Activated CD4-positive, alpha-beta T cell treated with anti-CD3 and anti-CD28 coated beads, Interleukin-2, amount 50 U/mL, for 4 hours (primary cell): ENCODE measurements around the gene ADCK1.
"Not testable (repeated sequence)": the region's sequence is repeated elsewhere in the genome, so short reads cannot be mapped to it uniquely, and the experiment has no call there.

Source experiments
- DNase-seq, 2 experiments: peaks; one replicate each; pipeline ENCODE4 v3.0.0-alpha.2; 2020

ADCK1 gene

DNA sequence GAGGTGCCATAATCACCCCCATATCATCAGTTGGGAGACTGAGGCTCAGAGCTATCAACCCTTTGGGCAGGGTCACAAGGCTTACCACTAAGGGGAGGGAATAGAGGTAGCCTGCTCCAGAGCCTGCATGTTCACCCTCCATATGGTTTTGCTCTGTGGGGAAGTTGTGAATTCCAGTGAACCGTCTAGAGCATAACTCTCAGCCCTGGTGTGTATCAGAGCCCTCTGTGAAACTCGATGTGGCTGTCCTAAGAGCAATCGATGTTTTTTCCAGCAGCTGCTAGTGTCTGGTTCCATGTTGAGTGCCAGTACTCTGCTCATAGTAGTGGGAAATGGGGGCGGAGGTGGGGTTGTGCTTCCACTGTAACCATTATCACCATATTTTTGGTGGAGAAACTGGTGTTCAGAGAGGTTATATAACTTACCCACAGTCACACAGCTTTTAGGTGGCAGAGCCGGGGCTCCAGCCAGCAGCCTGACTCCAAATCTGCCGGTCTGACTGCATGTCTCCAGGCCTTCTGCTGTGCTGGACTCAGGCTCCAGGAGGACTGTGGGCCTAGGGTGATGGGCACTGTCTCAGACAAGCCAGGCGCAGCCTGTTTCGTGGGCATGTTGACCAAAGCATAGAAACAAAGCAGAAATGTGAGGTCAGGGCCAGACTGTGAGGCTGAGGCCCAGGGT lies 104.2 kb downstream of the ADCK1 start:
- no peak for DNase-seq

- no peak for DNase-seq
These were observed 106.5 kb downstream of the ADCK1 start for GRCh38 chr14:77906446-77906845.

GRCh38 chr14:77908847-77909246 lies 108.9 kb downstream of the ADCK1 start:
- no peak for DNase-seq

DNA sequence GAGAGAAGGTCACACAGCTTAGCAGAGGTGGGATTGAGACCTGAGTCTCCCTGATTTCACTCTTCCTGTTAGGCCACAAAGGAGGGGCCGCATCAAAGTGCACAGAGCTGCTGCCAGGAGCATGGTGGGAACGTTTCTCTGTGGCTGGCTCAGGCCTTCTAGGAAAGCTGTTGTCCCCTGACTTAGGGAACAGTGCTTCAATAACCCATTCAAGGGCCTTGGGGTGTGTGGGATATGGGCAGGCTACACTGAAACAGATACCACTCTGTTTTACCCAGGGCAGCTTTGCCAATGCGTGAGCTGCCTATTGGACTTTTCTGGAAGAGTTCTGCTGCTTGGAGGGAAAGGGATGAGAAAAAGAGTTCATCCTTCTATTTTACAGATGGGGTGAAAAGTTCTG lies 110.0 kb downstream of the ADCK1 start:
- no peak for DNase-seq

- no peak for DNase-seq
These were observed 110.6 kb downstream of the ADCK1 start for GRCh38 chr14:77910506-77910905.

- no peak for DNase-seq
These were observed 111.4 kb downstream of the ADCK1 start for GRCh38 chr14:77911356-77911755.

DNA sequence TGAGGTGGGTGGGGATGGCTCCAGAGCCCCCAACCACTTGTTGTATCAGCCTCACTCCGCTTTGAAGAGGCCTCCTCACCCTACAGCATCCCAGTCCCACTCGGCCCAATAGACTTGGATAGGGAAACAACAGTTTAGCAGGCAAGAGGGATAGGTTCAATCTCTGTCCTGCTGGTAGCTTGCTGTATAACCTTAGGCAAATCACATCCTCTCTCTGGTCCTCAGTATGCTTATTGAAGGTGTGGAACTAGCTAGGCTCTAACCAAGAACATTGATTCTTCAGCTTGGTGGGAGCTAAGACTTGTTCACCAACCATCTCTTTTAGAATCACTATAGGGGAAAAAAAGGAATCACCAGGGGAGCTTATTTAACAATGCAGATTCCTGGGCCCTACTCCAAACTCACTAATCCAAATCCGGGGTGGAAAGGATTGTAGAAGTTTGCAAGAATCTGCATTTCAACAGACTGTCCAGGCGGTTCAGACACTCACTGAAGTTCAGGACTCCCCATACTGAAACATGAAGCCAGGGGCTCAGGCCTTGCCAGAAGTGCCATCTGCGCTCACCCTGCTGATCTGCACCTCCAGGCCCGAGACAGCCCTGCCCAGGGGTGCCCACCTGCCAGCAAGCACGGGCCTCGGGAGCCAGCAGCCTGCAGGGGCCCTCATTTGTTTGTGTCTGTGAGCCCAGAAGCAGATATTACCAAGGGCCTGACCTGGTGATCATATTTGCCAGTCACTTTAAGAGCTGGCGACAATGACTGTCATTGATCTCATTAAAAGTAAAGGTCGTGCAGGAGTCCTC lies 113.0 kb downstream of the ADCK1 start:
- DNase-seq: no peak

DNA sequence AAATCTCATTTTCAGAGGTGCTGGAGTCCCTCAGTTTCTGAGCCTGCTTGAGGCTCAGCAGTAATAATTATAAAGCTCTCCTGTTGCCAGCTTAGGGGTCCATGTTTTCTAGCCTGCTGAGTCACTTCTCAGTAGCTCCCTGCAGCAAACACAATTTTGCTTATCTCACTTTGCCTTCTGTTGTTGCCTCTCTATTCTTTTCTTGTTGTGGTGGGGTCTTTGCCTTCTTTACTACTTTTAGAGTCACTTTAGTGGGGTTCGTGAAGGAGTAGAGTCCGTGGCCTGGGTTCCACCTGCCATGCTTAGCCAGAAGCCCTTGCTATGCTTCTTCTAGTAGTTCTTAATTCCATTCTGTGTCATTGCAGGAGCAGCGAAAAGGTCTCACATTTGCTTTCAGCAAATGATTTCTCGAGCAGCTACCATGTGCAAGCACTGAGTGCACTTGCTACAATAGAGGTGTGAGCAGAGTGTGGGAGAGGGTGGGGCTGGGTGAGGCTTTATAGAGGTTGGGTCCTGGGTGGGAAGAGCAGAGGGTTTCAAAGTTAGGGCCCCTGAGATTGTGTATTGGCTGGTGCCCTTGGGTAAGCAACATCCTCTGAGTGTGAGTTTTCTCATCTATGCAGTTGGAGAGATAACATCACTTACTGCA lies 114.3 kb downstream of the ADCK1 start:
- DNase-seq: no peak

DNA sequence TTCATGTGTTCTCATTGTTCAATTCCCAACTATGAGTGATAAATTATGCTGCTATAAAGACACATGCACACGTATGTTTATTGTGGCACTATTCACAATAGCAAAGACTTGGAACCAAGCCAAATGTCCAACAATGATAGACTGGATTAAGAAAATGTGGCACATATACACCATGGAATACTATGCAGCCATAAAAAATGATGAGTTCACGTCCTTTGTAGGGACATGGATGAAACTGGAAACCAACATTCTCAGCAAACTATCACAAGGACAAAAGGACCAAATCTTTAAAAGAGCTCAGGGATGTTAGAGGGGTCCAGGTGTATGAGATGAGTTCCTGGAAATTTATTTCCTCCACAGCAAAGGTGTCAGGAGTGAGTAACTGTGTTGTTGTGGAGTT lies 115.5 kb downstream of the ADCK1 start:
- not testable (repeated sequence) for DNase-seq

DNA sequence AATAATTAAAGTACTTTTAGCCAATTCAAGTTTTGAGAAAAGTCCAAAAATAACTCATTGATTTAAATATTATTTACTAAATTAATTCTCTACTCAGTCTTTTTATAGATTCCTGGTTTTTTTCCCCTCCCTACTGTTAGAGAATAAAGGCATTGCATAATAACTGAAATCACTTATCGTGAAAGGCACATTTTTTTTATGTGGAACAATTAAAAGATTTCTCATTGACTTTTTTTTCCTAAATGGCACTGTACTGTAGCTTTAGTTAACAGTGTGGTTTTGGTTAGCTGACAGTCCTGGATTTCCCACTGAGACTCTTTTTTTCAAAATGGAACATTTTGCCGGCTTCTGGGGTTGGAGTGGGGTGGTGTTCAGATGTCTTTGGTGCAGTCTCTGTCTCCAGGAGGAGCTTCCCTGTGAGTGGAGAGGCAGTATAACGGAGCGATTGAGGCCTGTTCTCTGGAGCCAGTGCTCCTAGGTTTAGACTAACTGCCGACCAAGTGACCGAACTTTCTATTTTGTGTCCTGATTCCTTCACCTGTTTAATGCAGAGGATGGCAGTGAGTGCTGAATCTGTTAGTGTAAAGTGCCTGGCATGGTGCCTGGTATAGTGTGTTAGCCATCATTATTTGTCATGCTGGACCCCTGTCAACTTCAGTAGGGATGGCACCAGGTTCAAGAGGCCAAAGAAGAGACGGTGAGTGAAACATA lies 117.7 kb downstream of the ADCK1 start:
- no peak for DNase-seq

DNA sequence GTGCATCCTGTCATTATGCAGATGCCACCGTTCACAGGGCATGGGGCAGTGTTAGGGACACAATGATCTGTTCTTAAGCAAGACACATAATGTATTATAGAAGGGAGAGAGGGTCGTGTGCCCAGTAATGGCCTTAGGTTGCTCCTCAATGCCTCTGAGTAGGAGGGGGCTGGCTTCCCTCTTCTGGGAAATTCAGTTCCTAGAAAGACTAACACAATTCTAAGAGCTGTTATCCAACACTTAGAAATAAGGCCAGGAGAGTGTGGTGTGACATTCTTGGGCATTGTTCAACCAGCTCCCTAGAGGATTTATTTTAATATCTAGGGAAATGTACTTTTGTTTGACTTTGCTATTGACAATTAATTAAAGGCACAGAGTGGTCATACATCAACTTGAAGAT lies 118.5 kb downstream of the ADCK1 start:
- DNase-seq: no peak

- no peak for DNase-seq
These were observed 120.4 kb downstream of the ADCK1 start for GRCh38 chr14:77920312-77920711.

DNA sequence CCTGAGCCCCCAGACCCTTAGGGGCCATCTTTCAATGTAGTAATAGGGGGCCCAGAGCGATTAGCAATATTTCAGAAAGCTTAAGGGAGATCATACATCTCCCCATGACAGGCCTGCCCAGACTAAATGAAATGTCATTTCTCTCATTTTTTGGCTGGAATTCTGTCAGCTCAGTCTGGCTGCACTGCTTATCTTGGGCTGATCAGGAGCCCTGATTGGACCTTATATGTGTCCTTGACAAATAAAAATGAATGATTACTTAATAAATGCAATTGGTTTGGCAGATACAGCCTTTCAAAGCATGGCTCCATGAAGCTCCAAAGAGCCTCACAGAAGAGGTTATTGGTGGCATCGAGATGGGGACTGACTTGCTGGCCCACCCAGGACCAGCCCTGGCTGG lies 121.9 kb downstream of the ADCK1 start:
- DNase-seq: no peak

GRCh38 chr14:77923131-77923936 lies 123.4 kb downstream of the ADCK1 start:
- DNase-seq: no peak

- DNase-seq: no peak
These were observed 124.4 kb downstream of the ADCK1 start for GRCh38 chr14:77924141-77924948.

GRCh38 chr14:77926942-77927341 lies 127.0 kb downstream of the ADCK1 start:
- DNase-seq: no peak

- DNase-seq: no peak
These were observed 131.5 kb downstream of the ADCK1 start for GRCh38 chr14:77931441-77931840.

DNA sequence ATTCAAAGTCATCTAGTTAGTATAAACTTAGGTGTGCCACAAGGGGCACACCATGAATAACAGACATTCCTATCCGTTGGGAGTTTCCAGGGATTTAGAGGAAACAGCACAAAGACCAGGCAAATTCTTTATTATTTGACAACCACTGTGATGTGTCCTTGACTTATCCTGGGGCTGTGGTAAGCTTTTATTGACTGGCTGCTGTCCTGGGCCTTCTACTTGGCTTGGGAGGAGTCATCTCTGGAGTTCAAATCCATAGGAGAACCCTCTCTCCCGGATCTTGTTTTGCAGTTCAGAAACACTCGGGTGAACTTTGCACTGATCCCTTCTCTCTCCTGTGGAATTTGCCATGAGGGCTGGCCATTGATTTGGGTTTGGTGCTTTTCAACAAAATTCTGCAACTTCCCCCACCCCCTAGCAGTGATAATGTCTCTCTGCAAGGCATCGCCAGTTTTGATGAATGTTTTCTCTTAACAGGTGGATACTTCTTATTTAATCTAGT lies 136.3 kb downstream of the ADCK1 start:
- no peak for DNase-seq

GRCh38 chr14:77947372-77947771 lies 147.5 kb downstream of the ADCK1 start:
- DNase-seq: no peak

DNA sequence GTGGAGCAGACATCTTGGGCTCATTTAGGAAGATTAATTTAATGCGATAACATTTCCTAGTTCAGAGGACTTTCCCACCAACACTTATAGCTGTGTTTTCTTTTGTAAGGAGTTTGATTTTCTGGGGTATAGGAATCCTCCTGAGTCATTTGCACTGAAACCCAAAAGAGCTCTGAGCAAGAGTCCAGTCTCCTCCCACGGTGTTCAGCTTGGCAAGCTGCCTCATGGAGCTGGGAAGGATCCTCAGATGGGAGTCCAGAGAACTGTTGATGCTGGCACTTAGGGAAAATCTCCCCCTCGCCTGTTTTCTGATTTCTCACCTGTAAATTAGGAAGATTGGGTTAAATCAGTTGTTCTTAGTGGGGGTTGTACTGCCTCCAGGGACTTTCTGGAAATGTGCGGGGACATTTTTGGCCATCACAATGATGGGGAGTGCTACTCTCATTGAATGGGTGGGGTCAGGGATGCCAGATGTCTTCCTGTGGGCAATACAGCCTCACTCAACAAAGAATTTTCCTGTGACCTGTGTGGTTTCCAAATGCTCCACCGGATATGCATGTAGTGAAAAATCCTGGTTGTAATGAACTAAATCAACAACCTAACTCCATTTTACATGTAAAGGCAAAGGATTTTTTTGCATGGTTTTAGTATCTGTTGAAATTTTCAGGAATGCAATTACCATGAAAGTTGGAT lies 150.6 kb downstream of the ADCK1 start:
- DNase-seq: no peak
